Neutrophil (primary cell): Measurements from ENCODE around the gene KCNJ1.

Experiments
- H3K27ac ChIP-seq: fragments of 200-600 bp; sonication (generic); 2 replicates; pipeline ENCODE4 v1.5.1; 2016; ENCODE audit warnings: mild to moderate bottlenecking, moderate library complexity
- H3K27me3 ChIP-seq: fragments of 200-600 bp; sonication (generic); 2 replicates; pipeline ENCODE4 v1.6.0; 2016; ENCODE audit warnings: mild to moderate bottlenecking
- H3K36me3 ChIP-seq: fragments of 200-600 bp; sonication (generic); 2 replicates; pipeline ENCODE4 v1.5.1; 2017
- H3K4me1 ChIP-seq, 2 experiments: fragments of 200-600 bp in 1 of 2; sonication (generic) in 1 of 2; 1 replicate in 1 of 2; 2 replicates in 1 of 2; pipeline versions ENCODE4 v1.5.1 to v1.6.1; 2013 to 2016; ENCODE audit warnings: low read depth in 1 of 2, low read length in 1 of 2, mild to moderate bottlenecking in 1 of 2, moderate library complexity in 1 of 2; ENCODE audit not compliant: control insufficient read depth in 1 of 2, insufficient read depth in 1 of 2
- H3K4me3 ChIP-seq, 2 experiments: fragments of 200-600 bp in 1 of 2; sonication (generic) in 1 of 2; 1 replicate in 1 of 2; 2 replicates in 1 of 2; pipeline ENCODE4 v1.5.1; 2013 to 2016; ENCODE audit warnings: low read depth in 1 of 2, low read length in 1 of 2, mild to moderate bottlenecking in 1 of 2, moderate library complexity in 1 of 2
- H3K9me3 ChIP-seq: fragments of 200-600 bp; sonication (generic); 2 replicates; pipeline ENCODE4 v1.5.1; 2016
- TF ChIP-seq, protein P1 (sequence below): fragments of 200-600 bp; sonication (generic); IDR thresholded peaks from 2 replicates; pipeline ENCODE4 v1.5.1; 2016; ENCODE audit warnings: antibody characterized with exemption

KCNJ1 gene

DNA sequence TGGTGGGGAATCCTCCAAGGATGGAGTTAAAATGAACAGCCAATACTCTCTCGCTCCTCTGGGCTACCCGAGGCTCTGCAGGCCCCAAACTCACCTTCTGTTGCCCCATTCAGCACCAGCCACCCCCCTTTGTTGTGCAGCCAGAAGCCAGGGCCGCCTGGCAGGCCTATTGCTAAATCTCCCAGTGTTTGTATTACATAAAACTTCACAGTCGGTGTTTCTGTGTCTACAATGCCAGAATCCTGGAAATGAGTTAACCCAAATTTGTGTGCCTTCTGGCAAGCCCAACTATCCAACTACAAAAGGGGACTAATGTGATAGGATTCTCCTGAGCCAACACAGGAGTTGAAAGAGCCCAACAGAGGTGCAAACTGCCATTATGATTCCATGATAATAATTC, 33.4 kb upstream of the KCNJ1 start:
- Histone ChIP-seq H3K27me3 (peaks cover 35% of the 10 kb centered on the region), H3K4me1 (peaks cover 0 to 8% of the 10 kb centered on the region in 2 experiments), H3K9me3 (no peaks in the 10 kb centered on the region), H3K27ac (no peak overlapping the region), H3K4me3 (no peak overlapping the region), H3K36me3 (no peaks in the 10 kb centered on the region)
- TF ChIP-seq, protein P1, sequence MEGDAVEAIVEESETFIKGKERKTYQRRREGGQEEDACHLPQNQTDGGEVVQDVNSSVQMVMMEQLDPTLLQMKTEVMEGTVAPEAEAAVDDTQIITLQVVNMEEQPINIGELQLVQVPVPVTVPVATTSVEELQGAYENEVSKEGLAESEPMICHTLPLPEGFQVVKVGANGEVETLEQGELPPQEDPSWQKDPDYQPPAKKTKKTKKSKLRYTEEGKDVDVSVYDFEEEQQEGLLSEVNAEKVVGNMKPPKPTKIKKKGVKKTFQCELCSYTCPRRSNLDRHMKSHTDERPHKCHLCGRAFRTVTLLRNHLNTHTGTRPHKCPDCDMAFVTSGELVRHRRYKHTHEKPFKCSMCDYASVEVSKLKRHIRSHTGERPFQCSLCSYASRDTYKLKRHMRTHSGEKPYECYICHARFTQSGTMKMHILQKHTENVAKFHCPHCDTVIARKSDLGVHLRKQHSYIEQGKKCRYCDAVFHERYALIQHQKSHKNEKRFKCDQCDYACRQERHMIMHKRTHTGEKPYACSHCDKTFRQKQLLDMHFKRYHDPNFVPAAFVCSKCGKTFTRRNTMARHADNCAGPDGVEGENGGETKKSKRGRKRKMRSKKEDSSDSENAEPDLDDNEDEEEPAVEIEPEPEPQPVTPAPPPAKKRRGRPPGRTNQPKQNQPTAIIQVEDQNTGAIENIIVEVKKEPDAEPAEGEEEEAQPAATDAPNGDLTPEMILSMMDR: no peak

DNA sequence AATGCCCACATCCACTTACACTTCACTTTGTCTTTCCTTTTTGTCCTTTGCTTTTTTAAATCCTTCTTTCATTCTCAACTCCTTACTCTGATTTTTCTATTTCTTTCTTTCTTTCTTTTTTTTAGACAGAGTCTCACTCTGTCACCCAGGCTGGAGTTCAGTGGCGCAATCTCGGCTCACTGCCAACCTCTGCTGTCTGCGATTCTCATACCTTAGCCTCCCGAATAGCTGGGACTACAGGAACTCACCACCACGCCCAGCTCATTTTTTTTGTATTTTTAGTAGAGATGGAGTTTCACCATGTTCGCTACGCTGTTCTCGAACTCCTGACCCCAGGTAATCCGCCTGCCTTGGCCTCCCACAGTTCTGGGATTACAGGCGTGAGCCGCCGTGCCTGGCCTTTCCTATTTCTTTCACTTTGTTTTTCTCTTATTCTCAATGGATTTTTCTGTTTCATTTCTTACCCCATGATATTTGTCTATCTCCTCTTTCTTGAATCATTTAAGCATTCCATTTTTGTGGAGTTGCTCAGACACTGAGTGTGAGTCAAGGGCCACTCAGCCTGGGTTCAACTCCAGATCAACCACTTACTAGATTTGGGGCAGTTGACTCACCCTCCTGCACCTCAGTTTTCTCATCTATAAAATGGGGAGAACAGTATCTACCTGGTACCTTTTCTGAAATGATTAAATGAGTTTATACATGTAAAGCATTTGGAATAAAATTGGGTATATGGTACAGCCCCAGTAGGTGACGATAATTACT, 31.7 kb upstream of the KCNJ1 start:
- Histone ChIP-seq H3K36me3 (no peaks in the 10 kb centered on the region), H3K27me3 (peaks cover 28% of the 10 kb centered on the region), H3K4me3 (no peak overlapping the region), H3K4me1 (no peaks in the 10 kb centered on the region), H3K27ac (no peak overlapping the region), H3K9me3 (no peaks in the 10 kb centered on the region)
- TF ChIP-seq, protein P1: no peak

DNA sequence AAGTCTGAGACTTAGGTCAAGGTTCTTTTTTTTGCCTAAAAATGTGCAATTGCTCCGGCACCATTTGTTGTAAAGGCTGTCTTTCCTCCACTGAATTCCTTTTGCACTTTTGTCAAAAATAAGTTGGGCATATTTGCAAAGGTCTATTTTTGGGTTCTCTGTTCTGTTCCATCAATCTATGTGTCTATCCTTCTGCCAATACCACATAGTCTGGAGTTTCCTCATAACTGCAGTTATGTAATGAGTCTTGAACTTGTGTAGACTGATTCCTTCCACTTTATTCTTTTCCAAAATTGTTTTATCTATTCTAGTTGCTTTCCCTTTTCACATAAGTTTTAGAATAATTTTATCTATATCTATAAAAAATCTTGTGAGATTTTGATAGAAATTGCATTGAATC, 30.7 kb upstream of the KCNJ1 start:
- Histone ChIP-seq H3K4me3 (no peak overlapping the region), H3K36me3 (no peaks in the 10 kb centered on the region), H3K27me3 (peaks cover 28% of the 10 kb centered on the region), H3K9me3 (no peaks in the 10 kb centered on the region), H3K27ac (no peak overlapping the region), H3K4me1 (no peaks in the 10 kb centered on the region)
- TF ChIP-seq, protein P1: no peak

DNA sequence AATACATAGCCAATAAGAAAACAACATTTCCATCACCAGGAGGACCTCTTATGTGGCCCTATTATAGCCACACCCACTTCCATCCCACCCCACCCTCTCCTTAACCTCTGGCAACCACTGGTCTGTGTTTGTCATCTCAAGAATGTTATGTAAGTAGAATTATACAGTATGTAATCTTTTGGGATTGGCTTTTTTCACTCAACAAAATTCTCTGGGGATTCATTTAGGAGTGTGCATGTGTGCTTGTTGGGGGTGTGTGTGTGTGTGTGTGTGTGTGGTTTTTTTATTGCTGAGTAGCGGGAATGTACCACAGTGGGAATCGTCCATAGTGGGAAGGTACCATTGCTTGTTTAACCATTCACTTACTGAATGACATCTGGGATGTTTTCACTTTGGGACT, 29.3 kb upstream of the KCNJ1 start:
- H3K4me3 ChIP-seq: no peak overlapping the region
- H3K4me1 ChIP-seq: no peaks in the 10 kb centered on the region
- peaks cover 33% of the 10 kb centered on the region for H3K27me3 ChIP-seq
- TF ChIP-seq, protein P1: no peak
- no peak overlapping the region for H3K27ac ChIP-seq
- H3K36me3 ChIP-seq: no peaks in the 10 kb centered on the region
- H3K9me3 ChIP-seq: no peaks in the 10 kb centered on the region

DNA sequence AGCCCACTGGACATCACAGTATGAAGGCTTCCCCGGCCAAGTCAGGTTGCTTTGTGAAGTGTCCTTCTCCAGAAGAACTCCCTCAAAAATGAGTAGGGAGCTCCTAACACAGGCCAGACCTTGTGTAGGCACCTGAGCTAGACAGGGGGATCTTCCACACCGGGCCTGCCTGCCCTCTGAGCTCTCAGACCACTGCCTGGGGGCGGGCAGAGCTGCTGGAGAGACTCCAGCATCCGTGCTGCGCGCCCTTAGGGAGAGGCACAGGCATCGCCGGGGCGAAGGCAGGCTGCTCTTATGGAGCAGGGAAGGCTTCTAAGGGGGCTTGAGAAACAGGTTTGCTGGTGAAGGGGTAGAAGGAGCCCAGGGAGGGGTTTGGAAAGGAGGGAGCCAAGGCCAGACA, 28.4 kb upstream of the KCNJ1 start:
- TF ChIP-seq, protein P1: no peak
- Histone ChIP-seq H3K9me3 (no peaks in the 10 kb centered on the region), H3K27me3 (peaks cover 42% of the 10 kb centered on the region), H3K4me3 (no peak overlapping the region), H3K36me3 (no peaks in the 10 kb centered on the region), H3K4me1 (peaks cover 3 to 6% of the 10 kb centered on the region in 2 experiments), H3K27ac (no peak overlapping the region)
